ENCODE measurements around the gene DAP3.

DNA sequence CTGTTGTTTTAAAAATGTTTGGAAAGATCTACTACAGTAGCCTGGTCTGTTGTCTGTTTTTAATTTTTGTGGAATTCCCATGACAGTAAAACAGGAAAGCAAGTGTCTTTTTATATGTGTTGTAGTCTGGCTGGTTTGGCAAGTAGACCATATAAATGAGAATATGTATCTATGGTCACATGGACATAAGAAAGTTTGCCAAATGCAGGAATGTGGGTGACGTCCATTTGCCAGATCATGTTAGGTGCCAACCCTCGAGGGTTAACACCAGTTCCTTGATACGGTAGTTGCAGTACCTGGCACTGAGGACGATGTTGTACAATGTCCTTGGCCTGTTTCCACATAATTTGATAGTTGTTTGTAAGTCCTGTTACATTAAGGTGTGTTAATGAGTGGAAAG lies 6.2 kb downstream of the DAP3 start:
- TF ChIP-seq, protein P1, sequence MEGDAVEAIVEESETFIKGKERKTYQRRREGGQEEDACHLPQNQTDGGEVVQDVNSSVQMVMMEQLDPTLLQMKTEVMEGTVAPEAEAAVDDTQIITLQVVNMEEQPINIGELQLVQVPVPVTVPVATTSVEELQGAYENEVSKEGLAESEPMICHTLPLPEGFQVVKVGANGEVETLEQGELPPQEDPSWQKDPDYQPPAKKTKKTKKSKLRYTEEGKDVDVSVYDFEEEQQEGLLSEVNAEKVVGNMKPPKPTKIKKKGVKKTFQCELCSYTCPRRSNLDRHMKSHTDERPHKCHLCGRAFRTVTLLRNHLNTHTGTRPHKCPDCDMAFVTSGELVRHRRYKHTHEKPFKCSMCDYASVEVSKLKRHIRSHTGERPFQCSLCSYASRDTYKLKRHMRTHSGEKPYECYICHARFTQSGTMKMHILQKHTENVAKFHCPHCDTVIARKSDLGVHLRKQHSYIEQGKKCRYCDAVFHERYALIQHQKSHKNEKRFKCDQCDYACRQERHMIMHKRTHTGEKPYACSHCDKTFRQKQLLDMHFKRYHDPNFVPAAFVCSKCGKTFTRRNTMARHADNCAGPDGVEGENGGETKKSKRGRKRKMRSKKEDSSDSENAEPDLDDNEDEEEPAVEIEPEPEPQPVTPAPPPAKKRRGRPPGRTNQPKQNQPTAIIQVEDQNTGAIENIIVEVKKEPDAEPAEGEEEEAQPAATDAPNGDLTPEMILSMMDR (IDR thresholded peaks at IDR 0.05 in 2 of 3, conservative IDR thresholded peaks at IDR 0.05 in 1 of 3; ENCODE audit: borderline replicate concordance in 1 of 3, insufficient read depth in 1 of 3, low read depth in 2 of 3, low read length in 2 of 3), result no peak
- TF ChIP-seq, protein P2, sequence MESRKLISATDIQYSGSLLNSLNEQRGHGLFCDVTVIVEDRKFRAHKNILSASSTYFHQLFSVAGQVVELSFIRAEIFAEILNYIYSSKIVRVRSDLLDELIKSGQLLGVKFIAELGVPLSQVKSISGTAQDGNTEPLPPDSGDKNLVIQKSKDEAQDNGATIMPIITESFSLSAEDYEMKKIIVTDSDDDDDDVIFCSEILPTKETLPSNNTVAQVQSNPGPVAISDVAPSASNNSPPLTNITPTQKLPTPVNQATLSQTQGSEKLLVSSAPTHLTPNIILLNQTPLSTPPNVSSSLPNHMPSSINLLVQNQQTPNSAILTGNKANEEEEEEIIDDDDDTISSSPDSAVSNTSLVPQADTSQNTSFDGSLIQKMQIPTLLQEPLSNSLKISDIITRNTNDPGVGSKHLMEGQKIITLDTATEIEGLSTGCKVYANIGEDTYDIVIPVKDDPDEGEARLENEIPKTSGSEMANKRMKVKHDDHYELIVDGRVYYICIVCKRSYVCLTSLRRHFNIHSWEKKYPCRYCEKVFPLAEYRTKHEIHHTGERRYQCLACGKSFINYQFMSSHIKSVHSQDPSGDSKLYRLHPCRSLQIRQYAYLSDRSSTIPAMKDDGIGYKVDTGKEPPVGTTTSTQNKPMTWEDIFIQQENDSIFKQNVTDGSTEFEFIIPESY (IDR thresholded peaks at IDR 0.05; ENCODE audit: extremely low read depth, insufficient replicate concordance, low read length), result no peak
- TF ChIP-seq POLR2A (IDR thresholded peaks at IDR 0.05; ENCODE audit: borderline replicate concordance, extremely low read depth, insufficient read depth, insufficient read length) (no peak), EGR1 (IDR thresholded peaks at IDR 0.05; ENCODE audit: low read depth) (no peak), POLR2AphosphoS5 (IDR thresholded peaks at IDR 0.05; ENCODE audit: low read depth, low read length) (no peak), YY1 (IDR thresholded peaks at IDR 0.05; ENCODE audit: extremely low read depth, insufficient replicate concordance, low read depth, low read length) (no peak), ZNF274 (IDR thresholded peaks at IDR 0.05; ENCODE audit: low read depth, low read length) (no peak), RAD21 (IDR thresholded peaks at IDR 0.05; ENCODE audit: low read depth) (no peak), EZH2 (IDR thresholded peaks at IDR 0.05) (no peak)
- TF ChIP-seq, protein P3, sequence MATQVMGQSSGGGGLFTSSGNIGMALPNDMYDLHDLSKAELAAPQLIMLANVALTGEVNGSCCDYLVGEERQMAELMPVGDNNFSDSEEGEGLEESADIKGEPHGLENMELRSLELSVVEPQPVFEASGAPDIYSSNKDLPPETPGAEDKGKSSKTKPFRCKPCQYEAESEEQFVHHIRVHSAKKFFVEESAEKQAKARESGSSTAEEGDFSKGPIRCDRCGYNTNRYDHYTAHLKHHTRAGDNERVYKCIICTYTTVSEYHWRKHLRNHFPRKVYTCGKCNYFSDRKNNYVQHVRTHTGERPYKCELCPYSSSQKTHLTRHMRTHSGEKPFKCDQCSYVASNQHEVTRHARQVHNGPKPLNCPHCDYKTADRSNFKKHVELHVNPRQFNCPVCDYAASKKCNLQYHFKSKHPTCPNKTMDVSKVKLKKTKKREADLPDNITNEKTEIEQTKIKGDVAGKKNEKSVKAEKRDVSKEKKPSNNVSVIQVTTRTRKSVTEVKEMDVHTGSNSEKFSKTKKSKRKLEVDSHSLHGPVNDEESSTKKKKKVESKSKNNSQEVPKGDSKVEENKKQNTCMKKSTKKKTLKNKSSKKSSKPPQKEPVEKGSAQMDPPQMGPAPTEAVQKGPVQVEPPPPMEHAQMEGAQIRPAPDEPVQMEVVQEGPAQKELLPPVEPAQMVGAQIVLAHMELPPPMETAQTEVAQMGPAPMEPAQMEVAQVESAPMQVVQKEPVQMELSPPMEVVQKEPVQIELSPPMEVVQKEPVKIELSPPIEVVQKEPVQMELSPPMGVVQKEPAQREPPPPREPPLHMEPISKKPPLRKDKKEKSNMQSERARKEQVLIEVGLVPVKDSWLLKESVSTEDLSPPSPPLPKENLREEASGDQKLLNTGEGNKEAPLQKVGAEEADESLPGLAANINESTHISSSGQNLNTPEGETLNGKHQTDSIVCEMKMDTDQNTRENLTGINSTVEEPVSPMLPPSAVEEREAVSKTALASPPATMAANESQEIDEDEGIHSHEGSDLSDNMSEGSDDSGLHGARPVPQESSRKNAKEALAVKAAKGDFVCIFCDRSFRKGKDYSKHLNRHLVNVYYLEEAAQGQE (IDR thresholded peaks at IDR 0.05; ENCODE audit: low read depth), result no peak
- TF ChIP-seq, protein P4, sequence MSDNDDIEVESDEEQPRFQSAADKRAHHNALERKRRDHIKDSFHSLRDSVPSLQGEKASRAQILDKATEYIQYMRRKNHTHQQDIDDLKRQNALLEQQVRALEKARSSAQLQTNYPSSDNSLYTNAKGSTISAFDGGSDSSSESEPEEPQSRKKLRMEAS (IDR thresholded peaks at IDR 0.05), result no peak
- TF ChIP-seq, protein P5, sequence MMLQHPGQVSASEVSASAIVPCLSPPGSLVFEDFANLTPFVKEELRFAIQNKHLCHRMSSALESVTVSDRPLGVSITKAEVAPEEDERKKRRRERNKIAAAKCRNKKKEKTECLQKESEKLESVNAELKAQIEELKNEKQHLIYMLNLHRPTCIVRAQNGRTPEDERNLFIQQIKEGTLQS (IDR thresholded peaks at IDR 0.05), result no peak

All from HCT116 (cell line).